ENCODE measurements around the gene DAND5. TPM values are rescaled to one million over a fixed set of nuclear protein-coding genes. Genes with fewer than 3 reads are reported as not detected.

DAND5 gene
- total and polyA plus RNA-seq, 8 donors = 0.13 to 0.54 (median 0.30) TPM; not detected in 1

GRCh38 chr19:13012390-13012689, 43.0 kb downstream of the DAND5 start:
- Histone ChIP-seq H3K36me3 (no peaks in the 10 kb centered on the region), H3K4me1 (peaks cover 61 to 87% of the 10 kb centered on the region in 2 donors), H3K27ac (peak overlapping the region; percentile 77 to 94), H3K9me3 (no peaks in the 10 kb centered on the region), H3K27me3 (peaks cover 0 to 66% of the 10 kb centered on the region in 2 donors), H3K4me3 (no peak overlapping the region)
- intact Hi-C loops (cut with DNase I) = no loop called here
- no peak for TF ChIP-seq CTCF (IDR thresholded peaks at IDR 0.05)
- DNase-seq (peak in 1 of 4 donors; percentile 56), ATAC-seq (no peak)

GRCh38 chr19:13012690-13013608, 43.6 kb downstream of the DAND5 start:
- H3K27ac ChIP-seq = peak overlapping the region; percentile 77 to 94
- peaks cover 0 to 66% of the 10 kb centered on the region in 2 donors for H3K27me3 ChIP-seq
- peak; percentile 40 for ATAC-seq
- H3K9me3 ChIP-seq = no peaks in the 10 kb centered on the region
- DNase-seq = peak in 2 of 4 donors; percentile 74 to 85
- intact Hi-C loops (cut with DNase I) = no loop called here
- peak overlapping the region in 1 of 2 donors; percentile 24 for H3K4me3 ChIP-seq
- H3K36me3 ChIP-seq = no peaks in the 10 kb centered on the region
- TF ChIP-seq CTCF (IDR thresholded peaks at IDR 0.05) = no peak
- peaks cover 63 to 89% of the 10 kb centered on the region in 2 donors for H3K4me1 ChIP-seq

- H3K27me3 ChIP-seq = peaks cover 0 to 66% of the 10 kb centered on the region in 2 donors
- no peaks in the 10 kb centered on the region for H3K36me3 ChIP-seq
- H3K9me3 ChIP-seq = no peaks in the 10 kb centered on the region
- ATAC-seq = no peak
- peak overlapping the region; percentile 77 to 94 for H3K27ac ChIP-seq
- H3K4me3 ChIP-seq = peak overlapping the region; percentile 4 to 24
- peaks cover 62 to 90% of the 10 kb centered on the region in 2 donors for H3K4me1 ChIP-seq
- no peak for TF ChIP-seq CTCF (IDR thresholded peaks at IDR 0.05)
- peak in 1 of 4 donors; percentile 54 for DNase-seq
- intact Hi-C loops (cut with DNase I) = no loop called here
Measured at GRCh38 chr19:13013649-13014048, 44.3 kb downstream of the DAND5 start.

GRCh38 chr19:13014101-13014920, 44.9 kb downstream of the DAND5 start:
- Histone ChIP-seq H3K27me3 (peaks cover 0 to 62% of the 10 kb centered on the region in 2 donors), H3K36me3 (no peaks in the 10 kb centered on the region), H3K27ac (peak overlapping the region; percentile 77 to 94), H3K4me3 (peak overlapping the region; percentile 4 to 24), H3K9me3 (no peaks in the 10 kb centered on the region), H3K4me1 (peaks cover 67 to 90% of the 10 kb centered on the region in 2 donors)
- ATAC-seq (peak; percentile 34), DNase-seq (peak in 1 of 4 donors; percentile 76)
- no peak for TF ChIP-seq CTCF (IDR thresholded peaks at IDR 0.05)
- intact Hi-C loops (cut with DNase I) = no loop called here

- ATAC-seq (no peak), DNase-seq (no peak)
- peaks cover 66 to 90% of the 10 kb centered on the region in 2 donors for H3K4me1 ChIP-seq
- TF ChIP-seq CTCF (IDR thresholded peaks at IDR 0.05) = no peak
- H3K36me3 ChIP-seq = no peaks in the 10 kb centered on the region
- no peak overlapping the region for H3K4me3 ChIP-seq
- H3K27ac ChIP-seq = peak overlapping the region; percentile 77 to 94
- peaks cover 0 to 56% of the 10 kb centered on the region in 2 donors for H3K27me3 ChIP-seq
- intact Hi-C loops (cut with DNase I) = no loop called here
- H3K9me3 ChIP-seq = no peaks in the 10 kb centered on the region
Measured at GRCh38 chr19:13014921-13015280, 45.5 kb downstream of the DAND5 start.
